ENCODE data around the gene FREM1.

- TF ChIP-seq CTCF (IDR thresholded peaks at IDR 0.05) (no peak), POLR2A (IDR thresholded peaks at IDR 0.05) (no peak)
Measured at GRCh38 chr9:14957109-14957508, 46.9 kb upstream of the FREM1 start.
